Dermis blood vessel endothelial cell (primary cell): ENCODE results near the gene SKIL. TPM values are rescaled to one million over a fixed set of nuclear protein-coding genes. Genes with fewer than 3 reads are reported as not detected.

Experiments used
- DNase-seq: peaks from one replicate; pipeline ENCODE4 v3.0.0; 2010
- total RNA-seq: library from RNA; depleted of rRNA; stranded (reverse); fragments of >200 nt; gene quantifications from 2 replicates; pipeline ENCODE4 v1.2.3, GENCODE V29; 2014

The SKIL gene
- total RNA-seq, 1 donor from 2014 or later: 79.1 TPM

DNA sequence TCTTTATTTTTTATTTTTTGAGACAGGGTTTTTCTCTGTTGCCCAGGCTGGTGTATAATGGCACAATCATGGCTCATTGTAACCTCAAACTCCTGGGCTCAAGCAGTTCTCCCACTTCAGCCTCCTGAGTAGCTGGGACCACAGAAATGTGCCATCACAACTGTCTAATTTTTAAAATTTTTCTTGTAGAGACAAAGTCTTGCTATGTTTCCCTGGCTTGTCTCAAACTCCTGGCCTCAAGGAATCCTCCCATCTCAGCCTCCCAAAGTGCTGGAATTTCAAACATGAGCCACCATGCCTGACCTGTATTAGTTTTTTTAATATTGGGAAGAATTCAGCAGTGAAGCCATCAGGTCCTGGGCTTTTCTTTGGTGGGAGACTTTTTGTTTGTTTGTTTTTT is 47.6 kb downstream of the SKIL start:
- DNase-seq: no peak

GRCh38 chr3:170410428-170411029 is 53.0 kb downstream of the SKIL start:
- DNase-seq: peak; percentile 62

GRCh38 chr3:170413291-170413690 is 55.8 kb downstream of the SKIL start:
- no peak for DNase-seq

- peak; percentile 87 for DNase-seq
Measured at GRCh38 chr3:170414202-170414663, 56.7 kb downstream of the SKIL start.

DNA sequence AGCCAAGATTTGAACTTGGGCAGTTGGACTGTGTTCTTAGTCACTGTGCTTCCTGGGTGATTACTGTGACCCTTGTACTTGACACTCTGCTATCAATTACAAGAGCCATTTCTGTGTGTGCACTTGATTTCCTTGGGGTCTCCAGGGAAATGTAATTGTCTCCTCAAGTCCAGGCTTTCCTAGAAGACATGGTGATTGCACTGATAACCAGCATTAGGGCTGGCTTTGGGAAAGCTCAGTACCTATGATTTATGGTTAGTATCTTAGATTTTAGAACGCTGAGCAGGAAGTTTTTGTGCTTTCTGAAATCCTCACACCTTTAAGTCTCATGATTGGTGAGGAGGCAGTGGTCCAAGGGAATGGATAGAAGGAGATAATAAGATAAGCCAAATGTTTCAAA is 59.6 kb downstream of the SKIL start:
- no peak for DNase-seq

DNA sequence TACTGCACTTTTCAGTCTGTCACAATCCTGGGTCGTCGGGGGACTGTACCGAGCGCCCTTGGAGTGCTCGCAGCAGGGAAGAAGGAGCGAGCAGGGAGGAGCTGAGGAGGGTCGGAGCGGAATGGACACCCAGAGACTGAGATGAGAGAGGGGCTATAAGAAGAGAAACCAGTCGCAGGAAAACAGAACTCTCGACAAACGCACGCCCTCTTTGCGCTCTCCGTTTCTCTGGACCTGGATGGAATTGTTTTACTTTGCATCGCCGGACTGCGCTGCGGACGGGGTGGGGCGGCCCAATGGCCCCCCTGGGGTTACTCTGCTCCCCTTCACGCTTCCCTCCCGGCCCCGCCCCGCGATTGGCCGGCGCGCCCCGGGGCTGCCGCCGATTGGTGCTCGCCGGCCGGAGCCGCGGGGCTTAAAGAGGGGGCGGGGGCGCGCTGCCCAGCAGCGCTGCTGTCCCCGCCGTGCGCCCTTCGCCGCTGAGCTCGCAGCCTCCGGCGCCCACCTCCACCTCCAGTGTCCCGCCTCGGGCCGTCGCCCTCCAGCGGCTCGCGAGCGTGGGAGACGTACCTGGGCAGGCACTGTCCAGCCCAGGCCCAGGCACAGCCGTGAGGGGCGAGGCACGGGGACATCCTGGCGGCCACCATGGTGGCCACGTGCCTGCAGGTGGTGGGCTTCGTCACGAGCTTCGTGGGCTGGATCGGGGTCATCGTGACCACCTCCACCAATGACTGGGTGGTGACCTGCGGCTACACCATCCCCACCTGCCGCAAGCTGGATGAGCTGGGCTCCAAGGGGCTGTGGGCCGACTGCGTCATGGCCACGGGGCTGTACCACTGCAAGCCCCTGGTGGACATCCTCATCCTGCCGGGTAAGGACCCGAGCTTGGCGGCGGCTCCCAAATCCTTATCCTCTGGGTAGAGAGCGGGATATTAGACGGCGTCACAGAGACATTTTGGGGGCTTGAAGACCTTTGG is 61.2 kb downstream of the SKIL start, which contains the start of gene CLDN11:
CLDN11 (plus strand) TSS at position 447 of the 977 bp plus-strand sequence; CDS start at position 646, 199 bp downstream.
- DNase-seq: peak; percentile 73

GRCh38 chr3:170419557-170420087 is 62.1 kb downstream of the SKIL start:
- DNase-seq: peak; percentile 83

DNA sequence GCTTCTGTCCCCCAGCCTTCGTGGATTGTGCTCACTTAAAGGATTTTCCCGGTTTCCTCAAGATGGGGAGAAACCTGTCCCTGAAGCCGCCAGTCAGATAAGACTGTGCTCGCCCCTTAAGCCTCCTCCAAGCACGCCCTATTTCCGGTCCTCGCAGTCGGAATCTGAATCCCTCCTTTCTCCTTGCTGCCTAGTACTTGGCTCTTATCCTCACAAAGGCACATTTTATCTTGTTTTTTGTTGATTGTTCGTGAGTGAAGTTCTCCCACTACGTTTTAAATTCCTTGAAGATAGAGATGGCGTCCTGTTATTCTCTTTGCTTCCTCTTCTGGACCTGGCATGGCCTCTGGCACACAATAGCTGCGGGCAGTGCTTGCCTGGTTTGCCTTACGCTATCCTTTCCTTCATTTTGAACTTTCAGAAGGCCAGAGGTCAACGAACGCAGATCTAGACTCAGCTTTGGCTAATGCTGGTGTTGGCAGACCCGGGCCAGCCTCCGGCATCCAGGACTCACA is 62.8 kb downstream of the SKIL start:
- peak; percentile 63 for DNase-seq

DNA sequence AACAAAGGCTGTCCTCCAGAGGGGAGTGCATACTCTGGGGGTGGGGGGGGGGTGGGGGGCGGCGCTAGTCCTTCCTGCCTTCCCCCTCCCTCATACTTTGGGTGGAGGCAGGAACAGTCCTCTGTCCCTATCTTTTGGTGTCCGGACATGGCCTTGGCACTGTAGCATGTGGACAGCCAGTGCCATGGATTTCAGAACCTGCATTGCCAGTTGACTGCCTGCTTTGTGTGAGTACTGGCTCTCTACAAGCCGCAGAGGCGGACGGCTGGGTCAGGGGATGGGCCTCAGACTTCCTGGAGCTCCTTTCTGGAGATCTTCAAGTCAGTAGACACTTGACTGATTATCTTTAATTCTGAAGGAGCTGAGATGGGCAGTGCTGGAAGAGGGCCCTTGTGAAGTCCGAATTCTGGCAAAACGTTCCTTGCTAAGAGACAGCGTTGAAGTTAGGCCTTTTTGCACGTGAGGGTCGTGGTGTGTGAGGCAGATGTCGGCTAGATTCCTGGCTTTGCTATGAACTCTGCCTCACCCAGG is 63.7 kb downstream of the SKIL start:
- DNase-seq: peak; percentile 64

DNA sequence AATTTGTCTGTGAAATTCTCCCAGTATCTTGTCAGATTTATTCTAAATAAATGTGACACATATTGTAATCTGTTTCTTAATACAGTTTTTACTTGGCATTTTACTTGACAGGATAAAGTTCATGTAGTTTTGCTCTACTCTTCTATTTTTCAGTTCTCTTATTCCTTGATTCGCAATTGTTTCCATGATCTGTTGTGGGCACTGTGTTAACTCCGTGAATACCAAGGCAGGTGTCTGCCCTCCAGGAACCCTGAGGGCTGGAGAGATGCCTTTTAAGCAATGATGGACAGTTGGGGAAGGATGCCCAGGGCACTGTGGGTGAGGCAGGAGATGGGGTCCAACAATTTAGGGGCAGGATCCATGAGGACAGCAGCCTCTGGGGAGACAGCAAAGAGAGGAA is 64.2 kb downstream of the SKIL start:
- peak; percentile 35 for DNase-seq

- DNase-seq: peak; percentile 81
Measured at GRCh38 chr3:170423001-170423615, 65.6 kb downstream of the SKIL start.

DNA sequence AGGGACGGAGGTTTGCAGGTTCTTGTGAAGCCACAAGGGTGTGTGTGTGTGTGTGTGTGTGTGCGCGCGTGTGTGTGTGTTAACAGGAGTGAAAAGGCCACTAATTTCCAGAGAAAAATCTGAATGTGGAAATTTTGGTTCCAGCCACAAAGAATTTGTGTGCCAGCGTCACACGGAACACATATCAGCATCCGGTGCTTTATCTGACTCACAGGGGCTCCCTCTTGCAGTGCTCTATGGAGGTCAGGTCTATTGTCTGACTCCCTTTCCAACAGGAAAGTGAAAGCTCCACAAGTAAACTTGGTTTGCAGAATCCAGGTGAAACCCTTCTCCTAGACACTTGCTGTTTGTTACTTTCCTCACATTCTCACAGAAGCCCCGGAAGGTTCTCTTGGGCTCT is 67.4 kb downstream of the SKIL start:
- peak; percentile 86 for DNase-seq

DNA sequence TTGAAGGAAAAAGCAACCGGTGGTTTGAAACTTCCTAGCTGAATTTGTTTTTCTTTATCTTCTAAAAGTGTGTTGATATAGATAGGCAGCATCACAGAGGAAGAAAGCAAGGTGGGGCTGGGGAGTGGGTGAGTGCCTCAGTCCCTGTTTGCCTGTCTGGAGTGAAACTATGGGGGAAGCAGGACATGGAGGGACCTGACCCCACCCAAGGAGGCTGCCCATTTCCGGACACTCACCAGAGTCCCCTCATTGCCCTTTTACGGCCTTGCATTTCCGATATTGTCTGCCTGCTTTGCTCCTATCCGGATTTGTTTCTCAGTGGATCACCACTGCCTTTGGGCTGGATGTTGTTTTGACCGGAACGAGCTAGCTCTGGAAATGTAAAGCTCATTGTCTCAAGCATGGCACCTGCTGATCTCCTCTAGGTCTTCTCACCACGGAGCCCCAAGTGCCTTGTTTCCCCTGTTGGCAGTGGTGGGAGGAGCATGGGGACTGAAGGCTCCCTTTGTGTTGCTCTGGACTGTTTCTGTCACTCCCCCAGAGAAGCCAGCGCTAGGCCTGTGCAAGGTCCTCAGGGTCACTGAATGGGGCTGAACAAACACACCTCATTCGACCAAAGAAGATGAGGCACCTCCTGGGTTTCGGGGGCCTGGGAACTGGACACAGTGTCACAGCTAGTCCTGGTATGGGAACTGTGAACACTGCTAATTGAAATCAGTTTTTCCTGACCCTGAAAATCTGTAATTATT is 68.2 kb downstream of the SKIL start:
- DNase-seq: peak; percentile 66

- DNase-seq: peak; percentile 31
Measured at GRCh38 chr3:170426240-170426797, 68.8 kb downstream of the SKIL start.

DNA sequence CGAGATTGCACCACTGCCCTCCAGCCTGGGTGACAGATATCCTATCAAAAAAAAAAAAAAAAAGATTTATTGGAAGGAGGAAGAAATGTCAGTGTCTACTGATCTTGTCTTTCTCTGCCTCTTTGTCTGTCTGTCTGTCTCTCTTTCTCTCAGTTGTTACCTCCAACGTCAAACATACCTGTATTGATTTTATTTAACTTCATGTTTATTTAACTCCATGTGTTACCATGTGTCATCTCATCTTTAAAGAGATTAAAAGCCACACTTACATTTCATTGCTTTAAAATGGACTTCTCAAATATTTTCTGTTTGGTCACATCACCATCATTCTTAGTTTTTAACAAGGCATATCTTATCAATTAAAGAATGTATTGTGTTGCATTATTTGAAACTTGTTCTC is 70.6 kb downstream of the SKIL start:
- DNase-seq: no peak

DNA sequence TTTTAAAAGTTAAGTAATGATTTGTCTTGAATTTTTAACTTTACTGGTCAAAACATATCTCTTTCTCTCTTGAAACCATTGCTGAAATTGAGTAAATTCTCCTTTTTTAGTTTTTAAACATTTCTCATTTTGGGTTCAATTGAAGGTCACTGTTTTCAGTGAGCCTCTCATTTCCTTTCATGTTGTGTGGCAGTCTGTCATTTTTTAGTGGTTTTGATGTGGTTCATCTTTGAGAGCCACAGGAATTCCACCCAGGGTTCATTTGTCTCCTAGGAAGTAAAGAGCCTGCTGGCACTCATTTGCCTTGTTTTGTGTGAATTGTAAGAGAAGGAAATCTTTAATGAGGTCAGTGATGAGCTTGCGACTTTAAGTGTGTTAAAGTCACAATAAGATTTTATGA is 71.5 kb downstream of the SKIL start:
- DNase-seq: no peak

DNA sequence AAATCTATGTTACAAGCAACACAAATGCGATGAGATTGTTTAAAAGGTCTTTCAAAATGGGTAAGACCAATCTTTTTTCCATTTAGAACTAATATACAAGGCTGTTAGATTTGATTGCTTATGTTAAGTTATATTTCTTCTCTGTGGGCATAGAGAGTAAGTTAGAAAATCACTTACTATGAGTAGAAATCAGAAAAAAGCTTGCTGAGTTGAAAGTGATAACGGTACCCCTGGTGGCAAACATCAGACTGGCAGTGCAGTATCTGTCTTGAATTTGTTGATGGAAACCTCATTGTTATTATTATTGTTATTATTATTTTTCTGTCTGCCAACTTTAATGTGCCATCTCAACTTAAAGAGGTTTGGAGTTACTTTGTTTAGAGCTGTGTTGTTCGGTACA is 73.5 kb downstream of the SKIL start:
- no peak for DNase-seq

- DNase-seq: no peak
Measured at GRCh38 chr3:170432416-170432815, 74.9 kb downstream of the SKIL start.

DNA sequence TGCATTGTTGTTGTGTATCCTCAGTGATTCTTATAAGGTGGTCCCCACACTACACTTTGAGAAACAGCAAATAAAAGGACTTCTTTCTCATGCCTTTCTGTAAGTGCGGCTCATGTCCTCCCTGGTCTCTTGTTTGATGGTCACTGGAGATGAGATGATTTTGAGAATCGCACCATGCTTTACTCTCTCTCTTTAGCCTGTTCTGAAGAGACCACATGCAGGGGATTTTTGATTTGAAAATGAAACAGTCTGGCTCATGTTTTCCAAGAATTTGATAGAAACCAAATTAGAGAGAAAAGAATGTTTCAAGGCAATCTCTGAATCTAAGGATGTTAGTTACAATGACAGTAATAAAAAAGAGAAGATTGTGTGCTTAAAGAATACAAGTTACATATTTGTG is 79.2 kb downstream of the SKIL start:
- no peak for DNase-seq

DNA sequence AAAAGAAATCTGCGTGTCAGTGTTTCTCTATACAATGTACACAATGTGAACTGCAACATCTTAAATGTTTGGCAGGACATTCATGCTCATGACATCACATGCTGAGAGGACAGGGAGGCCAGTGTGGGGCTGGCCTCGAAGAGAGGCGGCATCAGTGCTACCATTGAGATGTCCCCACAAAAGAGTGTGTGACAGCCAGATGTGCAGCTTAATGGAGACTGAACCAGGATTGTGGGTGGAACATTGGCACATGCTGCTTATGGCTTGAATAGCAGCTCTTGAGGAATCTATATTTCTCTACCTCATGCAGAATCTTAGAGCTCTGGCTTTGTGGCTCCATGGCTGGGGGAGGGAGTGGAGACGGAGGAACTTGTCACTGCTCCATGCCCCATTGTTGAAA is 79.7 kb downstream of the SKIL start:
- no peak for DNase-seq

GRCh38 chr3:170437696-170438407 is 80.3 kb downstream of the SKIL start:
- peak; percentile 55 for DNase-seq
